HepG2 (cell line): ENCODE measurements around the gene GGA2. TPM values are rescaled to one million over a fixed set of nuclear protein-coding genes. Genes with fewer than 3 reads are reported as not detected.

Experiments
- KIAA2018 ChIP-seq: sonication (generic); formaldehyde crosslinking; IDR thresholded peaks from 2 replicates; pipeline ENCODE4 v1.5.0; 2020; ENCODE audit warnings: mild to moderate bottlenecking, missing genetic modification reagents, borderline replicate concordance
- PCBP2 ChIP-seq: fragments of 200-400 bp; formaldehyde crosslinking; optimal IDR thresholded peaks from 2 replicates; pipeline ENCODE3; 2018; ENCODE audit warnings: low read length, low read depth; ENCODE audit not compliant: poor library complexity, severe bottlenecking
- polyA plus RNA-seq, 8 experiments: library from polyadenylated mRNA; depleted of rRNA in 3 of 8; stranded (reverse) in 7 of 8; unstranded in 1 of 8; fragments of >200 nt; fragmentation: Illumina TruSeq in 4 of 8; extraction: Trizol in 4 of 8; gene quantifications; 2 replicates each; pipeline versions ENCODE4 v1.2.1 to v1.2.3, GENCODE V29; 2011 to 2016; ENCODE audit warnings: low read depth in 4 of 8, missing spikeins in 1 of 8, mixed read lengths in 1 of 8; ENCODE audit not compliant: insufficient read depth in 1 of 8
- total RNA-seq, 5 experiments: library from RNA; depleted of rRNA; stranded (reverse); fragments of >200 nt; fragmentation: Illumina TruSeq; extraction: Trizol; gene quantifications; 2 replicates each; pipeline ENCODE4 v1.2.3, GENCODE V29; 2016; ENCODE audit warnings: low read depth in 1 of 5

GGA2 gene
- total and polyA plus RNA-seq, 2 of the 13 experiments (the other 11 are each of a cell fraction or from before 2014, with no cell fraction given): 51.5 to 69.8 TPM

- TF ChIP-seq KIAA2018 (CRISPR knock-in tag): no peak
- no peak for TF ChIP-seq PCBP2
- TF ChIP-seq, all 625 proteins: peak for 3
Measured at GRCh38 chr16:23505180-23505665, 5.1 kb downstream of the GGA2 start (continued).
